PC-3 (cell line): ENCODE measurements around the gene SPRING1.

Source experiments
- EZH2 ChIP-seq: fragments of 300-600 bp; sonication (generic); IDR thresholded peaks from one replicate; pipeline ENCODE4 v1.6.1; 2017; ENCODE audit warnings: antibody characterized with exemption, mild to moderate bottlenecking, low read length; ENCODE audit not compliant: unreplicated experiment
- TF ChIP-seq, protein P1 (sequence below): fragments of 300-600 bp; sonication (generic); conservative IDR thresholded peaks from 2 replicates; pipeline ENCODE4 v1.5.1; 2017; ENCODE audit warnings: antibody characterized with exemption, low read depth, mild to moderate bottlenecking, low read length

DNA sequence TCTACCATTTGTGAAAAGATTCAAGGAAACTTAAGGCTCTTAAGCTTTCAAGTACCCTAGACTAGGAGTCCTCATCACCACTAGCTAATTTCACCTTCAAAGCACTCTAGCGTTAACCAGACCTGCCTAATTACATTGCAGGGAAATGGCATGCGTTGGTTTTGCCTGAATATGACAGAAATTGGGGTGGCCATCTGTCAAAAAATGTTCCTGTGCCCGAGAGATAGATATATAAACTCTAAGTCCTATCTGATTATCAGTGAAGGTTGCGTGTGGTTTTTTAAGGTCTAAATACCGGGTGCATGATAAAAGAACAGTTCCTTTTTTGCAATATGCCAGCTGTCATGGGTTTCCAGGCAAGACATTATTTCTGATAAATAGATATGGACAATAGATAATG is 48.3 kb downstream of the SPRING1 start:
- TF ChIP-seq, protein P1, sequence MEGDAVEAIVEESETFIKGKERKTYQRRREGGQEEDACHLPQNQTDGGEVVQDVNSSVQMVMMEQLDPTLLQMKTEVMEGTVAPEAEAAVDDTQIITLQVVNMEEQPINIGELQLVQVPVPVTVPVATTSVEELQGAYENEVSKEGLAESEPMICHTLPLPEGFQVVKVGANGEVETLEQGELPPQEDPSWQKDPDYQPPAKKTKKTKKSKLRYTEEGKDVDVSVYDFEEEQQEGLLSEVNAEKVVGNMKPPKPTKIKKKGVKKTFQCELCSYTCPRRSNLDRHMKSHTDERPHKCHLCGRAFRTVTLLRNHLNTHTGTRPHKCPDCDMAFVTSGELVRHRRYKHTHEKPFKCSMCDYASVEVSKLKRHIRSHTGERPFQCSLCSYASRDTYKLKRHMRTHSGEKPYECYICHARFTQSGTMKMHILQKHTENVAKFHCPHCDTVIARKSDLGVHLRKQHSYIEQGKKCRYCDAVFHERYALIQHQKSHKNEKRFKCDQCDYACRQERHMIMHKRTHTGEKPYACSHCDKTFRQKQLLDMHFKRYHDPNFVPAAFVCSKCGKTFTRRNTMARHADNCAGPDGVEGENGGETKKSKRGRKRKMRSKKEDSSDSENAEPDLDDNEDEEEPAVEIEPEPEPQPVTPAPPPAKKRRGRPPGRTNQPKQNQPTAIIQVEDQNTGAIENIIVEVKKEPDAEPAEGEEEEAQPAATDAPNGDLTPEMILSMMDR: no peak
- no peak for TF ChIP-seq EZH2
